ENCODE results near the gene RALGDS.
A peak's percentile ranks its signal among the peaks of the same experiment; 100 is the strongest.

RALGDS gene

DNA sequence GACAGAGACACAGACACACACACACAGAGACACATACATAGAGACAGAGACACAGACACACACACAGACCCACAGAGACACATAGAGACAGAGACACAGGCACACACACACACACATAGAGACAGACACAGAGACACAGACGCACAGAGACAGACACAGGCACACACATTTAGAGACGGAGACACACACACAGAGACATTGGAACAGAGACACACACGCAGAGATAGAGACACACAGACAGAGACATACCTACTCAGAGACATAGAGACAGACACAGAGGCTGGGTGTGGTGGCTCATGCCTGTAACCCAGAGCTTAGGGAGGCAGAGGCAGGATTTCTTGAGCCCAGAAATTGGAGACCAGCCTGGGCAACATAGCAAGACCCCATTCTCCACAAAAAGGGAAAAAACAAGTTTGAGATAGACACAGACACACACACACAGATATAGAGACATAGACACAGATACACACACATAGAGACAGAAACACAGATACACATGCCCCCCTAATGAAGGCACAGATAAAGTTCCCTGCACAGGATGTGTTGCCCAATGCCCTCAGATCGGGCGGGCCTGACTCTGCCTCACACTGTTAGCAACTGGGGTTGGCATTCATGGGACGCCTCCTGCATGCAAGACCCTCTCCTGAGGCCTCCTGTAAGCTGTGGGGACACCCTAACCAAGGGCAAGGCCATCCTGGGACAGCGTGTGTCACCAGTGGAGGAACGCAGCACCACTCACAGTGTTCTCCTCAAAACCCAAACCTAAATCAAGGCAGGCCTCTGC lies 3.3 kb upstream of the RALGDS start:
- no peak for TF ChIP-seq TCF12 (IDR thresholded peaks at IDR 0.05; ENCODE audit: low read depth)
- no peak for TF ChIP-seq ZBTB7A (IDR thresholded peaks at IDR 0.05; ENCODE audit: low read depth)
- TF ChIP-seq FOXM1 (IDR thresholded peaks at IDR 0.05; ENCODE audit: borderline replicate concordance, low read depth) = no peak
- no peak for TF ChIP-seq RAD21 (IDR thresholded peaks at IDR 0.05; ENCODE audit: low read depth)
- TF ChIP-seq TEAD4 (IDR thresholded peaks at IDR 0.05) = no peak
- TF ChIP-seq, protein P1, sequence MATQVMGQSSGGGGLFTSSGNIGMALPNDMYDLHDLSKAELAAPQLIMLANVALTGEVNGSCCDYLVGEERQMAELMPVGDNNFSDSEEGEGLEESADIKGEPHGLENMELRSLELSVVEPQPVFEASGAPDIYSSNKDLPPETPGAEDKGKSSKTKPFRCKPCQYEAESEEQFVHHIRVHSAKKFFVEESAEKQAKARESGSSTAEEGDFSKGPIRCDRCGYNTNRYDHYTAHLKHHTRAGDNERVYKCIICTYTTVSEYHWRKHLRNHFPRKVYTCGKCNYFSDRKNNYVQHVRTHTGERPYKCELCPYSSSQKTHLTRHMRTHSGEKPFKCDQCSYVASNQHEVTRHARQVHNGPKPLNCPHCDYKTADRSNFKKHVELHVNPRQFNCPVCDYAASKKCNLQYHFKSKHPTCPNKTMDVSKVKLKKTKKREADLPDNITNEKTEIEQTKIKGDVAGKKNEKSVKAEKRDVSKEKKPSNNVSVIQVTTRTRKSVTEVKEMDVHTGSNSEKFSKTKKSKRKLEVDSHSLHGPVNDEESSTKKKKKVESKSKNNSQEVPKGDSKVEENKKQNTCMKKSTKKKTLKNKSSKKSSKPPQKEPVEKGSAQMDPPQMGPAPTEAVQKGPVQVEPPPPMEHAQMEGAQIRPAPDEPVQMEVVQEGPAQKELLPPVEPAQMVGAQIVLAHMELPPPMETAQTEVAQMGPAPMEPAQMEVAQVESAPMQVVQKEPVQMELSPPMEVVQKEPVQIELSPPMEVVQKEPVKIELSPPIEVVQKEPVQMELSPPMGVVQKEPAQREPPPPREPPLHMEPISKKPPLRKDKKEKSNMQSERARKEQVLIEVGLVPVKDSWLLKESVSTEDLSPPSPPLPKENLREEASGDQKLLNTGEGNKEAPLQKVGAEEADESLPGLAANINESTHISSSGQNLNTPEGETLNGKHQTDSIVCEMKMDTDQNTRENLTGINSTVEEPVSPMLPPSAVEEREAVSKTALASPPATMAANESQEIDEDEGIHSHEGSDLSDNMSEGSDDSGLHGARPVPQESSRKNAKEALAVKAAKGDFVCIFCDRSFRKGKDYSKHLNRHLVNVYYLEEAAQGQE (IDR thresholded peaks at IDR 0.05; ENCODE audit: low read depth) = no peak
- TF ChIP-seq NFIC (IDR thresholded peaks at IDR 0.05) = no peak
- no peak for TF ChIP-seq CEBPB (IDR thresholded peaks at IDR 0.05)

GRCh38 chr9:133122935-133123611 lies 2.0 kb upstream of the RALGDS start:
- no peak for TF ChIP-seq ZBTB7A (IDR thresholded peaks at IDR 0.05; ENCODE audit: low read depth)

DNA sequence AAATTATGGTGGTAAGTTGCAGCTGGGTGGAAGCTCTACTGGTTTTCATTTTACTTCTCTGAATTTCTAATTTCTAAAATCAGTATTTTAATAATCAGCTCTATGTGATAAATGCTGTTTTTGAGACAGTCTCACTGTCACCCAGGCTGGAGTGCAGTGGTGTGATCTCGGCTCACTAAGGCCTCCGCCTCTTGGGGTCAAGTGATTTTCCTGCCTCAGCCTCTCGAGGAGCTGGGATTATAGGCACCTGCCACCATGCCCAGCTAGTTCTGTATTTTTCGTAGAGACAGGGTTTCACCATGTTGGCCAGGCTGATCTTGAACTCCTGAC lies 1.5 kb upstream of the RALGDS start:
- TF ChIP-seq TAF1 (IDR thresholded peaks at IDR 0.05; ENCODE audit: low read depth) (no peak), EP300 (IDR thresholded peaks at IDR 0.05; ENCODE audit: borderline replicate concordance) (no peak), TEAD4 (IDR thresholded peaks at IDR 0.05) (no peak), RAD21 (IDR thresholded peaks at IDR 0.05; ENCODE audit: low read depth) (no peak)

DNA sequence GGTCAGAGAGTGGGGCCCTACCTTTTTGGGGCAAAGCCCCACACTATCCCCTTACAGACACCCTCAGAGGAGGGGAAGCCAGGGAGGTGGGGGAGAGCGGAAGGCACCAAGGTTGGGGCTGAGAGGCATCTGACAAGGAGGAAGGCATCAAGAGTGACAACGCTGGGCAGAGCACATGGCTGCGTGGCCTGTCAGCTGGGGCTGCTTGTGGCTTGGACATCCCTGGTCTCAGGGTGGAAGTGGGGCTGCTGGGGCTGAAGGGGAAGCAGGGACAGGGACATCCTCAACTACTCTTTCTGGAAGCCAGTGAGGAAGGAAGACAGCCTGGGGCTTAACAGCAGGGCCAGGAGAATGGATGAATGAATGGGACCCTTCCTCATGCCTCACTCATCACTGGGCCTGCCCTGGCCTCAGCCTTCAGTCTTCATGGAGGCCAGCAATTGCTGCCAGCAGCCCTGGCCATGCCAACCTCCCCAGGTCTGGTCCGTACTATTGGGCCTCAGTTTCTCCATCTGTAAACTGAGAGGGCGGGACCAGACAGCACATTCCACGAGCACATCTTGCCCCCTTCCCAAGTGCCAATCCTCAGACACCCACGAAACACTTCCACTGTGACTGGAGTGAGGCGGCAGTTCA lies 993 bp upstream of the RALGDS start:
- TF ChIP-seq EGR1 (IDR thresholded peaks at IDR 0.05) = no peak
- TF ChIP-seq EP300 (IDR thresholded peaks at IDR 0.05; ENCODE audit: borderline replicate concordance) = no peak
- TF ChIP-seq TAF1 (IDR thresholded peaks at IDR 0.05; ENCODE audit: low read depth) = no peak
- no peak for TF ChIP-seq CREB1 (IDR thresholded peaks at IDR 0.05; ENCODE audit: low read depth)
- TF ChIP-seq YY1 (IDR thresholded peaks at IDR 0.05; ENCODE audit: low read depth) = no peak
- no peak for TF ChIP-seq TCF12 (IDR thresholded peaks at IDR 0.05; ENCODE audit: low read depth)
- TF ChIP-seq, protein P2, sequence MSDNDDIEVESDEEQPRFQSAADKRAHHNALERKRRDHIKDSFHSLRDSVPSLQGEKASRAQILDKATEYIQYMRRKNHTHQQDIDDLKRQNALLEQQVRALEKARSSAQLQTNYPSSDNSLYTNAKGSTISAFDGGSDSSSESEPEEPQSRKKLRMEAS (IDR thresholded peaks at IDR 0.05) = no peak
- TF ChIP-seq TEAD4 (IDR thresholded peaks at IDR 0.05) = no peak
- TF ChIP-seq FOXM1 (IDR thresholded peaks at IDR 0.05; ENCODE audit: borderline replicate concordance, low read depth) = no peak
- TF ChIP-seq RAD21 (IDR thresholded peaks at IDR 0.05; ENCODE audit: low read depth) = no peak
- TF ChIP-seq CEBPB (IDR thresholded peaks at IDR 0.05) = no peak
- TF ChIP-seq, protein P3, sequence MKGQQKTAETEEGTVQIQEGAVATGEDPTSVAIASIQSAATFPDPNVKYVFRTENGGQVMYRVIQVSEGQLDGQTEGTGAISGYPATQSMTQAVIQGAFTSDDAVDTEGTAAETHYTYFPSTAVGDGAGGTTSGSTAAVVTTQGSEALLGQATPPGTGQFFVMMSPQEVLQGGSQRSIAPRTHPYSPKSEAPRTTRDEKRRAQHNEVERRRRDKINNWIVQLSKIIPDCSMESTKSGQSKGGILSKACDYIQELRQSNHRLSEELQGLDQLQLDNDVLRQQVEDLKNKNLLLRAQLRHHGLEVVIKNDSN (IDR thresholded peaks at IDR 0.05) = no peak
- TF ChIP-seq NFIC (IDR thresholded peaks at IDR 0.05) = no peak
- TF ChIP-seq ZBTB7A (IDR thresholded peaks at IDR 0.05; ENCODE audit: low read depth) = no peak
- TF ChIP-seq, protein P1 (IDR thresholded peaks at IDR 0.05; ENCODE audit: low read depth) = no peak

- TF ChIP-seq, protein P2 (IDR thresholded peaks at IDR 0.05) = peak; percentile 18; the same call in 1 of the 2 replicates
- TF ChIP-seq EP300 (IDR thresholded peaks at IDR 0.05; ENCODE audit: borderline replicate concordance) (no peak), CEBPB (IDR thresholded peaks at IDR 0.05) (no peak), ZBTB7A (IDR thresholded peaks at IDR 0.05; ENCODE audit: low read depth) (no peak), EGR1 (IDR thresholded peaks at IDR 0.05) (no peak), FOXM1 (IDR thresholded peaks at IDR 0.05; ENCODE audit: borderline replicate concordance, low read depth) (no peak), TAF1 (IDR thresholded peaks at IDR 0.05; ENCODE audit: low read depth) (peak; percentile 28; the same call in 1 of the 2 replicates), RAD21 (IDR thresholded peaks at IDR 0.05; ENCODE audit: low read depth) (no peak), TCF12 (IDR thresholded peaks at IDR 0.05; ENCODE audit: low read depth) (no peak), NFIC (IDR thresholded peaks at IDR 0.05) (no peak), TEAD4 (IDR thresholded peaks at IDR 0.05) (no peak), YY1 (IDR thresholded peaks at IDR 0.05; ENCODE audit: low read depth) (no peak), CREB1 (IDR thresholded peaks at IDR 0.05; ENCODE audit: low read depth) (no peak)
- TF ChIP-seq, protein P1 (IDR thresholded peaks at IDR 0.05; ENCODE audit: low read depth) = no peak
- TF ChIP-seq, protein P3 (IDR thresholded peaks at IDR 0.05) = no peak
Observed at GRCh38 chr9:133120501-133121197, 391 bp downstream of the RALGDS start.
